ENCODE data around the gene PLAGL1.
A peak's percentile ranks its signal among the peaks of the same experiment; 100 is the strongest.
"Not testable (repeated sequence)": the region's sequence is repeated elsewhere in the genome, so short reads cannot be mapped to it uniquely, and the experiment has no call there.

Gene PLAGL1, protein sequence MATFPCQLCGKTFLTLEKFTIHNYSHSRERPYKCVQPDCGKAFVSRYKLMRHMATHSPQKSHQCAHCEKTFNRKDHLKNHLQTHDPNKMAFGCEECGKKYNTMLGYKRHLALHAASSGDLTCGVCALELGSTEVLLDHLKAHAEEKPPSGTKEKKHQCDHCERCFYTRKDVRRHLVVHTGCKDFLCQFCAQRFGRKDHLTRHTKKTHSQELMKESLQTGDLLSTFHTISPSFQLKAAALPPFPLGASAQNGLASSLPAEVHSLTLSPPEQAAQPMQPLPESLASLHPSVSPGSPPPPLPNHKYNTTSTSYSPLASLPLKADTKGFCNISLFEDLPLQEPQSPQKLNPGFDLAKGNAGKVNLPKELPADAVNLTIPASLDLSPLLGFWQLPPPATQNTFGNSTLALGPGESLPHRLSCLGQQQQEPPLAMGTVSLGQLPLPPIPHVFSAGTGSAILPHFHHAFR

DNA sequence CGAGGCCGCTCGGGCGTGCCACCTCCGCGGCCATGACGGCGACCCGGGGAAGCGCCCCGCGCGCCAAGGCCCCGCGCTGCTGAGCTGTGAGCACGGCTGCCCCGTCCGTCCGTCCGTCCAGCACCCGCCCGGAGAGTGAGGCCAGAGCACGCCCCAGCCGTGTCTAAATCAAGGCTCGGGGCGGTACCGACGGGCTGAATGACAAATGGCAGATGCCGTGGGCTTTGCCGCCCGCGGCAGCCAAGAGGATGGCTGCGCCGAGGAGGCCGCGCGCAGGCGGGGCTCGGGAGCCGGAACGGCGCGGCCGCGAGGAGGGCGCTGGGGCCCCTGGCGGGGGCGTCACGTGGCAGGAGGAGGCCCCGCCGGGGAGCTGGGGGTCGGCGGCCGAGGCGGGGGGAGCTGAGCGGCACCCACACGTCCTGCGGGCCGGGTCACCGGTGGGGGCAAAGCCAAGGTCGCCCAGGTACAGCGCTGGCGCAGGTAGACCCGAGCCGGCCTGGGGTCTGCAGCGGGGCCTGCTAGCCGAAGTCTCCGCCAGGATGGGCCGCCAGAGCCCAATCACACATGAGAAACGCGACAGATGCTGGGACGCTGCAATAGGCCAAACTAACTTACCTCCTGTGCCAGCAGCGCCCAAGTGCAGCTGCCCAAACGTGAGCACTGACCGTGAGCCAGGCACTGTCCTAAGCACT lies at the start of gene PLAGL1:
Gene PLAGL1, minus strand, starts transcription at position 140 of the 692 bp plus-strand sequence. CDS start 60,123 bp downstream, outside the sequence.
- Histone ChIP-seq H3K36me3 (ENCODE audit: control insufficient read depth, insufficient read depth, low read length) (no peaks in the 10 kb centered on the region), H3K27me3 (ENCODE audit: control insufficient read depth, insufficient read depth, low read length) (no peaks in the 10 kb centered on the region), H3K4me1 (ENCODE audit: control insufficient read depth, insufficient read depth, low read length) (no peaks in the 10 kb centered on the region), H3K9ac (ENCODE audit: low read length) (peak within 1 kb of the TSS; percentile 47), H3K4me3 (ENCODE audit: low read length) (peak within 1 kb of the TSS; percentile 5), H3K9me3 (ENCODE audit: control insufficient read depth, low read length) (no peaks in the 10 kb centered on the region)

DNA sequence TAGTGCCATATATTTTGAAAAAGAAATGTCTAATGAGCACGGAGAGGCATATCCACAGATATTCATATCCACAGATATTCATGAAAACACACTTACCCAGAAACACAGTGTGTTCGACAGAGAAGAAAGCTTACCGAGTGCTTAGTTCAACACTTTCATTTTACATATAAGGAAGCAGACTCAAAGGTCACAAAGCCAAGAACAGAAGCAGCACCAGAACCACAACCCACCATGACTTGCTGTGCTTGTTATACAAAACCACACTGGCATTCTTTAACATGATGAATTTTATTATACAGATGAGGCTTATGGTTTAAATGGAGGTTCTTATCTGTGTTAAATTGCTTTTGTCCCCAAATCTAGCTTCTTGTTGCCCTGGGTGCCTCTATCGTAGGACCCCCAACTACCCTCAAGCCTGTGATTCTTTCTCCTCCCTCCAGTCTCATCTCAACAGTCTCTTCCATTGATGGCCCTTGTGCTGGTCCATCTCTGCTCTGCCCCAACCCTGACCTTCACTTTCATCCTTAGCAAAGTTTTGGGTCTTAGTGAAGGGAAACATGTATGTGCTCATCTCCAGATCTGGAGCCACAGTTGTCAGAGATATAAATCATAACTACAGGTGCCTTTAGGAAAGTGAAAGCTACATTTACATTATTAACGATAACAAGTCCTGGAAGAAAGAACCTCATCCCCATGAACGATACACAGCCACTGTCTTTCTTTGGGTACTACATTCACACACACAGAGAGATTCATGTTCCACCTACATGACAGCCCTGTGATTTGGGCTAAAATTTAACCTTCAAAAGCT lies 47.3 kb upstream of the PLAGL1 start:
- Histone ChIP-seq H3K4me3 (ENCODE audit: low read length) (no peak overlapping the region), H3K36me3 (ENCODE audit: control insufficient read depth, insufficient read depth, low read length) (no peaks in the 10 kb centered on the region), H3K9me3 (ENCODE audit: control insufficient read depth, low read length) (no peaks in the 10 kb centered on the region), H3K27me3 (ENCODE audit: control insufficient read depth, insufficient read depth, low read length) (no peaks in the 10 kb centered on the region), H3K9ac (ENCODE audit: low read length) (no peak overlapping the region), H3K4me1 (ENCODE audit: control insufficient read depth, insufficient read depth, low read length) (no peaks in the 10 kb centered on the region)

DNA sequence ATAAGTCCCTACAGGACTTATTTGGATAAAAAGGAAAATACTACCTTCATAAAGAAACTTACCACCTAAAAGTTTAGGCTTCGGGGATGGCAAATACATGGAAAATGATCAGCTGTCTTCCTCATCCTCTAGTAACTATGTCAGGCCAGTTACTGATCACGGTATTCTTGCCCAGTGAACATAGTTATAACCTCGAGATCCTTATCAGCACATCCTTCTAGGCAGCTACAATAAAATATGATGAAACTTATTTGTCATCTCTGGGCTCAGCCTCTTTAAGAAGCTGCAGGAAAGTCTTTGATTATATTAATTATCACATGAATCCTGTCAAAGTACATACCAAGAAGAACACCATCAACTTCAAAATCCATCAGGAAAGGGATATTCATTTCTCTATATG lies 45.5 kb upstream of the PLAGL1 start:
- H3K9me3 ChIP-seq (ENCODE audit: control insufficient read depth, low read length): no peaks in the 10 kb centered on the region
- H3K9ac ChIP-seq (ENCODE audit: low read length): no peak overlapping the region
- H3K4me1 ChIP-seq (ENCODE audit: control insufficient read depth, insufficient read depth, low read length): no peaks in the 10 kb centered on the region
- H3K27me3 ChIP-seq (ENCODE audit: control insufficient read depth, insufficient read depth, low read length): no peaks in the 10 kb centered on the region
- no peak overlapping the region for H3K4me3 ChIP-seq (ENCODE audit: low read length)
- H3K36me3 ChIP-seq (ENCODE audit: control insufficient read depth, insufficient read depth, low read length): no peaks in the 10 kb centered on the region

DNA sequence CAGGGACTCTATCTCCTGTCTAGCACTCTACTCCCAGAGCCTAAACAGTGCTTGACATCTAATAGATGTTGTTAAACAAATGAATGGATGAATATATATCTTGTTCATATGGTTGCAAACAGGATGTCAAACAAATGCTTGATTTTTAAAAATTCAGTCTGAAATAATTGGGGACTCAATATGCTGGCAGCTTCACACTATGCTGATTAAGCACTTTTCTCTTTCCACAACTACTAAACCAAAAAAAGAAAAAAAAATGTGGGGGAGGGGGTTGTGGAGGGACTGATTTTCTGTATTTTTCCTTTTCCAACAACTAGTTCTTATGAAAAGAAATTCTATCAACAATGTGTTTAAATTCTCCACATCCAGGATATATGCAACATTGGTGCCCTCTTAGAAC lies 44.4 kb upstream of the PLAGL1 start:
- Histone ChIP-seq H3K27me3 (ENCODE audit: control insufficient read depth, insufficient read depth, low read length) (no peaks in the 10 kb centered on the region), H3K4me1 (ENCODE audit: control insufficient read depth, insufficient read depth, low read length) (no peaks in the 10 kb centered on the region), H3K36me3 (ENCODE audit: control insufficient read depth, insufficient read depth, low read length) (no peaks in the 10 kb centered on the region), H3K4me3 (ENCODE audit: low read length) (no peak overlapping the region), H3K9ac (ENCODE audit: low read length) (no peak overlapping the region), H3K9me3 (ENCODE audit: control insufficient read depth, low read length) (no peaks in the 10 kb centered on the region)

DNA sequence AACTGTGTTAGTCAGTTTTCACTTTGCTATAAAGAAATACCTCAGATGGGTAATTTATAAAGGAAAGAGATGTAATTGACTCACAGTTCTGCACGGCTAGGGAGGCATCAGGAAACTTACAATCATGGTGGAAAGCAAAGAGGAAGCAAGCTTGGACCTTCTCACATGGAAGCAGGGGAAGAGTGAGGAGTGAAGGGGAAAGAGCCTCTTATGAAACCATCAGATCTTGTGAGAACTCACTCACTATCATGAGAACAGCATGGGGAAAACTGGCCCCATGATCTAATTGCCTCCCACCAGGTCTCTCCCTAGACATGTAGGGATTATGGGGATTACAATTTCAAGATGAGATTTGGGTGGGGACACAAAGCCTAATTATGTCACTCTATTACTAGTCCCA lies 41.3 kb upstream of the PLAGL1 start:
- Histone ChIP-seq H3K4me3 (ENCODE audit: low read length) (no peak overlapping the region), H3K9ac (ENCODE audit: low read length) (no peak overlapping the region), H3K9me3 (ENCODE audit: control insufficient read depth, low read length) (no peaks in the 10 kb centered on the region), H3K36me3 (ENCODE audit: control insufficient read depth, insufficient read depth, low read length) (no peaks in the 10 kb centered on the region), H3K4me1 (ENCODE audit: control insufficient read depth, insufficient read depth, low read length) (no peaks in the 10 kb centered on the region), H3K27me3 (ENCODE audit: control insufficient read depth, insufficient read depth, low read length) (no peaks in the 10 kb centered on the region)

DNA sequence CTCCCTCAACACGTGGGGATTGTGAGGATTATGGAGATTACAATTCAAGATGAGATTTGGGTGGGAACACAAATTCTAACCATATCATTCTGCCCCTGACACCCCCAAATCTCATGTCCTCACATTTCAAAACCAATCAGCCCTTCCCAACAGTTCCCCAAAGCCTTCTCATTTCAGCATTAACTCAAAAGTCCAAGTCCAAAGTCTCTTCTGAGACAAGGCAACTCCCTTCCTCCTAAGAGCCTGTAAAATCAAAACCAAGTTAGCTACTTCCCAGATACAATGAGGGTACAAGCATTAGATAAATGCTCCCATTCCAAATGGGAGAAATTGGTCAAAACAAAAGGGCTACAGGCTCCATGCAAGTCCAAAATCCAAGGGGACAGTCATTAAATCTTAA lies 39.6 kb upstream of the PLAGL1 start:
- H3K27me3 ChIP-seq (ENCODE audit: control insufficient read depth, insufficient read depth, low read length): no peaks in the 10 kb centered on the region
- no peaks in the 10 kb centered on the region for H3K36me3 ChIP-seq (ENCODE audit: control insufficient read depth, insufficient read depth, low read length)
- no peaks in the 10 kb centered on the region for H3K9me3 ChIP-seq (ENCODE audit: control insufficient read depth, low read length)
- no peak overlapping the region for H3K9ac ChIP-seq (ENCODE audit: low read length)
- H3K4me1 ChIP-seq (ENCODE audit: control insufficient read depth, insufficient read depth, low read length): no peaks in the 10 kb centered on the region
- H3K4me3 ChIP-seq (ENCODE audit: low read length): no peak overlapping the region

DNA sequence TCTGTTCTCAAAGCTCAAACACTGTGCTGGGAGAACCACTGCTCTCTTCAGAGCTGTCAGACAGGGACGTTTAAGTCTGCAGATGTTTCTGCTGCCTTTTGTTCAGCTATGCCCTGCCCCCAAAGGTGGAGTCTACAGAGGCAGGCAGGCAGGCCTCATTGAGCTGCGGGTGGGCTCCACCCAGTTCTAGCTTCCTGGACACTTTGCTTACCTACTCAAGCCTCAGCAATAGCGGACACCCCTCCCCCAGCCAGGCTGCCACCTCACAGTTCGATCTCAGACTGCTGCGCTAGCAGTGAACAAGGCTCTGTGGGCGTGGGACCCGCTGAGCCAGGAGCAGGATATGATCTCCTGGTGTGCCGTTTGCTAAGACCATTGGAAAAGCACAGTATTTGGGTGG lies 38.6 kb upstream of the PLAGL1 start:
- not testable (repeated sequence) for H3K9ac ChIP-seq (ENCODE audit: low read length); H3K36me3 ChIP-seq (ENCODE audit: control insufficient read depth, insufficient read depth, low read length); H3K4me1 ChIP-seq (ENCODE audit: control insufficient read depth, insufficient read depth, low read length)

DNA sequence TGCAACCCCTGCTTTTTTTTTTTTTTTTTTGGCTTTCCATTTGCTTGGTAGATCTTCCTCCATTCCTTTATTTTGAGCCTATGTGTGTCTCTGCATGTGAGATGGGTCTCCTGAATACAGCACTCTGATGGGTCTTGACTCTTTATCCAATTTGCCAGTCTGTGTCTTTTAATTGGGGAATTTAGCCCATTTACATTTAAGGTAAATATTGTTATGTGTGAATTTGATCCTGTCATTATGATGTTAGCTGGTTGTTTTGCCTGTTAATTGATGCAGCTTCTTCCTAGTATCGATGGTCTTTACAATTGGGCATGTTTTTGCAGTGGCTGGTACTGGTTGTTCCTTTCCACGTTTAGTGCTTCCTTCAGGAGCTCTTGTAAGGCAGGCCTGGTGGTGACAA lies 36.9 kb upstream of the PLAGL1 start:
- not testable (repeated sequence) for H3K9me3 ChIP-seq (ENCODE audit: control insufficient read depth, low read length); H3K36me3 ChIP-seq (ENCODE audit: control insufficient read depth, insufficient read depth, low read length); H3K4me3 ChIP-seq (ENCODE audit: low read length); H3K4me1 ChIP-seq (ENCODE audit: control insufficient read depth, insufficient read depth, low read length); H3K9ac ChIP-seq (ENCODE audit: low read length); H3K27me3 ChIP-seq (ENCODE audit: control insufficient read depth, insufficient read depth, low read length)

More for the DNA sequence above, 38.6 kb upstream of the PLAGL1 start:
- not testable (repeated sequence) for H3K9me3 ChIP-seq (ENCODE audit: control insufficient read depth, low read length); H3K27me3 ChIP-seq (ENCODE audit: control insufficient read depth, insufficient read depth, low read length); H3K4me3 ChIP-seq (ENCODE audit: low read length)

DNA sequence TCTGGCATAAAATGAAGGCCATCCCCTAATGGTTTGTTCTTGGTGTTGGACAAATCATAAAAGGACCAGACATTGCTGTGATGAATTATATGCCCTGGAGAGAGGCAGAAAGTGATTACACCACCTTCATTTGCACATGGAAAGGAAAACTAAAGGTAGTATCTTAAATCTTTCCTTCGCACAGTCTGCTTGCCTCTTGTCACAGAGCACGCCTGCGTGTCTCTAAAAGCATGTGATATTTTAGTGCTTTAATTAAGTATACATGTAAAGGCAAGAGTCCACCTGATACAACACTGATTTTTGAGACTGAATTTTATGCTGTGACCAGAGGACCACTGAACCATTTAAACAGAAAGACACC lies 28.8 kb upstream of the PLAGL1 start:
- H3K27me3 ChIP-seq (ENCODE audit: control insufficient read depth, insufficient read depth, low read length): no peaks in the 10 kb centered on the region
- no peaks in the 10 kb centered on the region for H3K36me3 ChIP-seq (ENCODE audit: control insufficient read depth, insufficient read depth, low read length)
- no peaks in the 10 kb centered on the region for H3K9me3 ChIP-seq (ENCODE audit: control insufficient read depth, low read length)
- H3K9ac ChIP-seq (ENCODE audit: low read length): no peak overlapping the region
- no peak overlapping the region for H3K4me3 ChIP-seq (ENCODE audit: low read length)
- no peaks in the 10 kb centered on the region for H3K4me1 ChIP-seq (ENCODE audit: control insufficient read depth, insufficient read depth, low read length)

DNA sequence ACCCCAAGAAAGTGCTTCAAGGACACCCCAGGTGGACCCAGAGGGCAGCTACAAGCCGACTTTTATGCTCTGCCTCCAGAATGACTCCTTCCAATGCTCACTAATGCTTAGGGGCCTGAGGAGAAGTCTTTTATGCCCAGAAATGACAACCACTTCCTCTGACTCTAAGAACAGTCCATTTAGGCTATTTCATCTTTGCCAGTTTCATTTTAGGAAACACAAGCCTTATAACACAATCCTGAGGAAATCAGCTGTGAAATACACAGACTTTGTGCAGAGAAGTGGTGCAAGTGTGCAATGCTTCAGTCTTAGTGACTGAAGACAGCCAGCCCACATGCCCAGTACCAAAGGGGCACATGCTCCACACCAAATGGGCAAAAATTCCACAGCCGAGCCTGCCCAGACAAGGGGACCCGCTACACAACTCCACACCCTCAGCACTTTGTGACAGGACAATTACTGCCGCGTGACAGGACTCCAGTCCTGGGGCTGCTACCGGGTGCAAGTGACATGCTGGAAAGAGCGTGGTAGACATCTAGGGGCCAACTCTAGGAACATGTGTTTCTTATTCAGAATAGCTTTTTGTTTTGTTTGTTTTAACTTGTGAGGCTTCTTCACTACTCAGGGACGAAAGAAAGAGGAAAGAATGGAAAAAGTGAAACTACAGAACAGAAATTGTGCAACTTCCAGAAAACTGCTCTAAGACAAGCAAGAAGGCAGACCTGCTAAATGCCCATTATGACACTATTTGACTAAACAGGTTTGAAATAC lies 28.2 kb upstream of the PLAGL1 start:
- Histone ChIP-seq H3K4me3 (ENCODE audit: low read length) (no peak overlapping the region), H3K4me1 (ENCODE audit: control insufficient read depth, insufficient read depth, low read length) (no peaks in the 10 kb centered on the region), H3K9ac (ENCODE audit: low read length) (no peak overlapping the region), H3K27me3 (ENCODE audit: control insufficient read depth, insufficient read depth, low read length) (no peaks in the 10 kb centered on the region), H3K36me3 (ENCODE audit: control insufficient read depth, insufficient read depth, low read length) (no peaks in the 10 kb centered on the region), H3K9me3 (ENCODE audit: control insufficient read depth, low read length) (no peaks in the 10 kb centered on the region)

DNA sequence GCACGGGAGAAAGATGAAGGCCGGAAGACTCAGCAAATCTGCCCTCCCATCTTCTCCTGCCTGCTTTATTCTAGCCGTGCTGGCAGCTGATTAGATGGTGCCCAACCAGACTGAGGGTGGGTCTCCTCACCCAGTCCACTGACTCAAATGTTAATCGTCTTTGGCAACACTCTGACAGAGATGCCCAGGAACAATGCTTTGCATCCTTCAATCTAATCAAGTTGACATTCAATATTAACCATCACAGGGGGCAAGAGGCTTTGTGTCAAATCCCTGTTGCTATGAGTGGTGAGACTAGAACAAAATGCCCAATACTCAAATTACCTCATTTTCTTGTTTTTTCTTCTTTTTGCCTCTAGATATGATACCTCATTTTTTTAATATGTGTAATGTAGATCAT lies 27.4 kb upstream of the PLAGL1 start:
- no peaks in the 10 kb centered on the region for H3K4me1 ChIP-seq (ENCODE audit: control insufficient read depth, insufficient read depth, low read length)
- H3K9ac ChIP-seq (ENCODE audit: low read length): no peak overlapping the region

More for the DNA sequence above, 27.4 kb upstream of the PLAGL1 start:
- H3K9me3 ChIP-seq (ENCODE audit: control insufficient read depth, low read length): no peaks in the 10 kb centered on the region
- no peak overlapping the region for H3K4me3 ChIP-seq (ENCODE audit: low read length)
- H3K27me3 ChIP-seq (ENCODE audit: control insufficient read depth, insufficient read depth, low read length): no peaks in the 10 kb centered on the region
- H3K36me3 ChIP-seq (ENCODE audit: control insufficient read depth, insufficient read depth, low read length): no peaks in the 10 kb centered on the region

Measured in mucosa of stomach (tissue), 1 donor.